NT2/D1 (cell line): ENCODE measurements around the gene PAK5.
A peak's percentile ranks its signal among the peaks of the same experiment; 100 is the strongest.

ENCODE experiments used
- DNase-seq: peaks from one replicate; pipeline ENCODE4 v3.0.0-alpha.2; 2011; ENCODE audit warnings: low read depth, low spot score
- H3K27me3 ChIP-seq: 2 replicates; pipeline ENCODE4 v1.6.0; 2011; ENCODE audit warnings: mild to moderate bottlenecking; ENCODE audit not compliant: insufficient read length, insufficient read depth
- H3K36me3 ChIP-seq: 2 replicates; pipeline ENCODE4 v1.6.1; 2011; ENCODE audit warnings: mild to moderate bottlenecking, low read length, mixed read lengths; ENCODE audit not compliant: insufficient read depth, insufficient read length
- H3K4me1 ChIP-seq: 2 replicates; pipeline ENCODE4 v1.5.1; 2011; ENCODE audit not compliant: insufficient read depth, insufficient read length
- H3K4me3 ChIP-seq: 2 replicates; pipeline ENCODE4 v1.5.1; 2011; ENCODE audit warnings: low read depth; ENCODE audit not compliant: insufficient read length
- H3K9ac ChIP-seq: 2 replicates; pipeline ENCODE4 v1.6.0; 2011; ENCODE audit warnings: low read depth; ENCODE audit not compliant: insufficient read length
- H3K9me3 ChIP-seq: 2 replicates; pipeline ENCODE4 v1.5.1; 2011; ENCODE audit warnings: mild to moderate bottlenecking, low read length; ENCODE audit not compliant: insufficient read depth
- SUZ12 ChIP-seq: IDR thresholded peaks from 2 replicates; pipeline ENCODE4 v1.6.1; 2011; ENCODE audit not compliant: insufficient read length, insufficient read depth; ENCODE audit errors: extremely low read depth
- YY1 ChIP-seq: IDR thresholded peaks from 2 replicates; pipeline ENCODE4 v1.6.1; 2011; ENCODE audit not compliant: insufficient read length, insufficient read depth
- ZNF274 ChIP-seq: IDR thresholded peaks from 2 replicates; pipeline ENCODE4 v1.6.1; 2011; ENCODE audit warnings: mild to moderate bottlenecking, low read depth, low read length

PAK5 gene

DNA sequence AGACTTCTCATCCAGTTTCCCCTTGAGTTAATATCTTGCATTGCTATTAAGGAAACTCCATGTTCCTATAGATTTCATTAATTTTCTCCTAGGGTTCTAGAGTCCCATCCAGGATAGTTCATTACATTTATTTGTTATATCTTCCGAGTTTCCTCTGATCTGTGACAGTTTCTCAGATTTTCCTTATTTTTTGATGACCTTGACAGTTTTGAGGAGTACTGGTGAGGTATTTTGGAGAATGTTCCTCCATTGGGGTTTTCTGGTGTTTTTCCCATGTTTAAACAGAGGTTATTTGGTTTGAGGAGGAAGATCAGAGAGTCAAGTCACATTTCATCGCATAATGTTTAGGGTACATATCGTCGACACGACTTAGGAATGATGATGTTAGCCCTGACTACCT lies 256.7 kb downstream of the PAK5 start:
- Histone ChIP-seq H3K9me3 (no peaks in the 10 kb centered on the region), H3K27me3 (no peaks in the 10 kb centered on the region), H3K4me3 (no peak overlapping the region), H3K9ac (no peak overlapping the region), H3K4me1 (no peaks in the 10 kb centered on the region), H3K36me3 (no peaks in the 10 kb centered on the region)
- TF ChIP-seq ZNF274: no peak
- TF ChIP-seq YY1: no peak
- TF ChIP-seq SUZ12: no peak
- no peak for DNase-seq

DNA sequence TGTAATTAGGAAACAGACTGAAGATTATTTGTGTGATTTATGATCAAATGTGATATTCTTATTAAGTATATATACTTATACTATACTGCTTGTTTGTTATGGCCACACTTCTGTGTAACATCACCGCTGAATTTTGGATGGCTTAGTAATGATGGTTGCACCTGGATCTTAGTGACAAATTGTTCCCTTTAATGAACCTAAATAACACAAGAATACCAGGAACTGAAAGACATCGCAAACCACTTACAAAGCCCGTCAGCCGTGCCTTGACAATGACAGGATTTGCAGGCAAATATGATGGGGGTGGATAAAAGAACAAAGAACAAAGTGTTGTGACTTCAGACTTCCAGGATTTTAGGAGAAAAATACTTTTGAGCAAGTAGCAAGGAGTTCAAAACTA lies 257.4 kb downstream of the PAK5 start:
- TF ChIP-seq ZNF274: no peak
- no peak for TF ChIP-seq SUZ12
- no peak for TF ChIP-seq YY1
- Histone ChIP-seq H3K9me3 (no peaks in the 10 kb centered on the region), H3K4me3 (no peak overlapping the region), H3K9ac (no peak overlapping the region), H3K4me1 (no peaks in the 10 kb centered on the region), H3K27me3 (no peaks in the 10 kb centered on the region), H3K36me3 (no peaks in the 10 kb centered on the region)
- DNase-seq: no peak

DNA sequence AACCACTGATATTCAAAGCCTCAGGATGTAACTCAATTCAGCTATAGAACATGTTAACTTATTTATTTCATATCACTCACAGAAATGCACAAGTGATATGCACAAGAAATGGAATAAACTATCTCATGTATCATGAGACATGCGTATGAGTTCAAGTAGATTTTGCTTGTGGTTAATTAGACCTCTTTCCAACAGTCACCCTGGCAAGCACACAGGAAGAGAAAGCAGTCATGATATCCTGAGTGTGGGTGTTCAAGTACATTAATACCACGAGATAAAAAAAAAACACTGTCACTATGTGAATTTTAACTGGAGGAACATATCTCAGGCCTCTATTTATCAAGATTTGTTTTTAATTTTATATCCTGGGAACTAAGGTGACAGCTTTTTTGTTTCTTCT lies 260.3 kb downstream of the PAK5 start:
- Histone ChIP-seq H3K4me3 (no peak overlapping the region), H3K4me1 (peaks cover 4% of the 10 kb centered on the region), H3K27me3 (no peaks in the 10 kb centered on the region), H3K9me3 (peaks cover 4% of the 10 kb centered on the region; the same call in 1 of the 2 replicates), H3K9ac (no peak overlapping the region), H3K36me3 (no peaks in the 10 kb centered on the region)
- no peak for TF ChIP-seq SUZ12
- TF ChIP-seq YY1: no peak
- no peak for TF ChIP-seq ZNF274
- no peak for DNase-seq

DNA sequence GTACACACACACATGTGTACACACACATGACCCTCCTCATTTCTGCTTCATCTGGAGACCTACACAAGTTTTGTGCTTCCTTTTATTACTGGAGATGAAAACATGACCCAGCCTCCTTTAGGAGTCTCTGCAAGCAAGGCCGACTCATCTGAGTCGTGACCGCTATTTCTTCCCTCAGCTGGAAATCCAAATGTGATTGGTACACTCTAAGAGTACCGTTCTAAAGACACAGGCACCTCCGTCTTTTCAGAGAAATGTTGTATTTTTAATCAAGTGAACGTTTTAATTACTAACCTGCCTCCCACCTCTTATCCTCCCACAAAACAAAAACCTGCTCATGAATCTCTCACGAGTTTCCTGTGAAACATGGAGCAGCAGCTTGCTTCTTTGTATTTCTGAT lies 261.5 kb downstream of the PAK5 start:
- peaks cover 6% of the 10 kb centered on the region for H3K4me1 ChIP-seq
- no peak overlapping the region for H3K9ac ChIP-seq
- TF ChIP-seq SUZ12 (no peak), YY1 (no peak), ZNF274 (no peak)
- no peak overlapping the region for H3K4me3 ChIP-seq
- H3K9me3 ChIP-seq: peaks cover 4% of the 10 kb centered on the region; the same call in 1 of the 2 replicates
- H3K36me3 ChIP-seq: no peaks in the 10 kb centered on the region
- no peak for DNase-seq
- no peaks in the 10 kb centered on the region for H3K27me3 ChIP-seq

GRCh38 chr20:9576695-9577094 lies 262.2 kb downstream of the PAK5 start:
- Histone ChIP-seq H3K36me3 (no peaks in the 10 kb centered on the region), H3K9ac (no peak overlapping the region), H3K9me3 (peaks cover 4% of the 10 kb centered on the region; the same call in 1 of the 2 replicates), H3K27me3 (no peaks in the 10 kb centered on the region), H3K4me1 (peaks cover 8% of the 10 kb centered on the region), H3K4me3 (no peak overlapping the region)
- peak; percentile 47 for DNase-seq
- TF ChIP-seq SUZ12 (no peak), YY1 (no peak), ZNF274 (no peak)

GRCh38 chr20:9575836-9576235 lies 263.0 kb downstream of the PAK5 start:
- TF ChIP-seq YY1: no peak
- TF ChIP-seq SUZ12: no peak
- TF ChIP-seq ZNF274: no peak
- no peaks in the 10 kb centered on the region for H3K27me3 ChIP-seq
- H3K9me3 ChIP-seq: peaks cover 4% of the 10 kb centered on the region; the same call in 1 of the 2 replicates
- H3K4me3 ChIP-seq: no peak overlapping the region
- H3K36me3 ChIP-seq: no peaks in the 10 kb centered on the region
- H3K9ac ChIP-seq: no peak overlapping the region
- DNase-seq: no peak
- H3K4me1 ChIP-seq: peaks cover 8% of the 10 kb centered on the region

- H3K4me3 ChIP-seq: no peak overlapping the region
- peaks cover 8% of the 10 kb centered on the region for H3K4me1 ChIP-seq
- no peak for DNase-seq
- no peaks in the 10 kb centered on the region for H3K36me3 ChIP-seq
- TF ChIP-seq SUZ12: no peak
- no peak for TF ChIP-seq YY1
- no peak for TF ChIP-seq ZNF274
- H3K27me3 ChIP-seq: no peaks in the 10 kb centered on the region
- no peak overlapping the region for H3K9ac ChIP-seq
- H3K9me3 ChIP-seq: peaks cover 4% of the 10 kb centered on the region; the same call in 1 of the 2 replicates
Measured at GRCh38 chr20:9574776-9575175, 264.1 kb downstream of the PAK5 start.

DNA sequence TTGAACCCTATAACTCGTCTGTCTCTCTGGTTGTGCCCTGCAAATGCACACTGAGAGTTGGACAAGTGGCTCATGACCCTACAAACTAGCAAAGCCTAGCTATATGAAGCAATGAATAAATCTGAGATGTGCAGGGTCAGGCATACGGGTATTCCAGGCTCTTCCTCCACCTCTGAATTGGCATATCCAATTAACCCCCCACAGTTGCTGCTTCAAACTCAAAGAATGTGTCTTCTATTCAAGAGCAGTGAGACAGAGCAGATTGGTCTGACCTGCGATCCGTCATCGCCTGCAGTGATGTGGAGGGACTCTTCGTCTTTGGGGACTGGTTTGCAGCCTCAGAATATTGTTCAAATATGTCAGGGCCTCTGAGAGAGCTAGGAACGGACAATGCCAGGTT lies 264.7 kb downstream of the PAK5 start:
- no peaks in the 10 kb centered on the region for H3K27me3 ChIP-seq
- peaks cover 6% of the 10 kb centered on the region; the same call in 1 of the 2 replicates for H3K9me3 ChIP-seq
- no peak overlapping the region for H3K4me3 ChIP-seq
- H3K36me3 ChIP-seq: no peaks in the 10 kb centered on the region
- H3K9ac ChIP-seq: no peak overlapping the region
- TF ChIP-seq YY1 (no peak), SUZ12 (no peak), ZNF274 (no peak)
- peaks cover 8% of the 10 kb centered on the region for H3K4me1 ChIP-seq
- DNase-seq: no peak
